Naive thymus-derived CD4-positive, alpha-beta T cell (primary cell): ENCODE results near the gene TRAF7. TPM values are rescaled to one million over a fixed set of nuclear protein-coding genes. Genes with fewer than 3 reads are reported as not detected.

Experiments
- ATAC-seq: fragments of 150-1000 bp; cut with Tn5 transposase; 2 replicates; pipeline ENCODE4 v1.10.0; 2021; ENCODE audit warnings: mild to moderate bottlenecking, moderate library complexity
- CTCF ChIA-PET: fragments of 350-600 bp; sonication (Branson Sonifier 250); formaldehyde crosslinking; loops from one replicate; lab custom pipeline; 2021; ENCODE audit warnings: antibody characterized with exemption; lab: Charles Lee
- POLR2A ChIA-PET: fragments of 350-600 bp; sonication (Branson Sonifier 250); formaldehyde crosslinking; loops from one replicate; lab custom pipeline; 2021; ENCODE audit warnings: antibody characterized with exemption, inconsistent platforms; lab: Charles Lee
- DNase-seq, 9 donors: peaks; one replicate each; pipeline versions ENCODE4 v3.0.0 to v3.0.0-alpha.2; 2020 to 2022; ENCODE audit warnings: mixed read lengths in 1 of 9
- H3K27ac ChIP-seq: one replicate; pipeline ENCODE4 v1.7.0; 2013; ENCODE audit warnings: mild to moderate bottlenecking, low read depth, low read length, moderate library complexity
- H3K27me3 ChIP-seq, 2 donors: one replicate each; pipeline ENCODE4 v1.7.0; 2013; ENCODE audit warnings: low read length in 2 of 2, mild to moderate bottlenecking in 2 of 2, moderate library complexity in 2 of 2; ENCODE audit not compliant: control insufficient read depth in 2 of 2, insufficient read depth in 2 of 2
- H3K36me3 ChIP-seq, 3 experiments: 1 replicate in 2 of 3; 2 replicates in 1 of 3; pipeline ENCODE4 v1.7.0; 2013; ENCODE audit warnings: low read length in 3 of 3, mild to moderate bottlenecking in 3 of 3, moderate library complexity in 1 of 3; ENCODE audit not compliant: insufficient read depth in 3 of 3, control insufficient read depth in 2 of 3
- H3K4me1 ChIP-seq, 2 donors: one replicate each; pipeline ENCODE4 v1.7.0; 2013; ENCODE audit warnings: low read length in 2 of 2, mild to moderate bottlenecking in 2 of 2, moderate library complexity in 1 of 2; ENCODE audit not compliant: control insufficient read depth in 2 of 2, insufficient read depth in 2 of 2
- H3K4me3 ChIP-seq: 2 replicates; pipeline ENCODE4 v1.7.0; 2013; ENCODE audit warnings: mild to moderate bottlenecking, low read length
- H3K9me3 ChIP-seq, 3 experiments: 1 replicate in 2 of 3; 2 replicates in 1 of 3; pipeline ENCODE4 v1.7.0; 2013; ENCODE audit warnings: low read length in 3 of 3; ENCODE audit not compliant: control insufficient read depth in 2 of 3
- H3K27ac Mint-ChIP-seq, 9 donors: one replicate each; pipeline ENCODE4 v1.8.0; 2020 to 2022; ENCODE audit warnings: mixed read lengths in 9 of 9, mild to moderate bottlenecking in 8 of 9, moderate library complexity in 5 of 9, inconsistent platforms in 2 of 9
- H3K27me3 Mint-ChIP-seq, 5 donors: one replicate each; pipeline ENCODE4 v1.8.0; 2021 to 2022; ENCODE audit warnings: mixed read lengths in 5 of 5, mild to moderate bottlenecking in 1 of 5
- H3K36me3 Mint-ChIP-seq, 5 donors: one replicate each; pipeline ENCODE4 v1.8.0; 2020 to 2022; ENCODE audit warnings: mixed read lengths in 5 of 5, mild to moderate bottlenecking in 3 of 5, inconsistent platforms in 1 of 5
- H3K4me1 Mint-ChIP-seq, 7 donors: one replicate each; pipeline ENCODE4 v1.8.0; 2020 to 2022; ENCODE audit warnings: mixed read lengths in 7 of 7, mild to moderate bottlenecking in 3 of 7, inconsistent platforms in 1 of 7
- H3K4me3 Mint-ChIP-seq, 10 donors: one replicate each; pipeline ENCODE4 v1.8.0; 2020 to 2022; ENCODE audit warnings: mild to moderate bottlenecking in 10 of 10, mixed read lengths in 10 of 10, moderate library complexity in 6 of 10, inconsistent platforms in 2 of 10
- H3K9me3 Mint-ChIP-seq, 11 donors: one replicate each; pipeline ENCODE4 v1.8.0; 2020 to 2022; ENCODE audit warnings: mixed read lengths in 11 of 11, mild to moderate bottlenecking in 4 of 11, inconsistent platforms in 1 of 11, moderate library complexity in 1 of 11
- intact Hi-C, 2 donors: fragments of 100-400 bp; cut with micrococcal nuclease; formaldehyde crosslinking; loops; one replicate each; pipeline ENCODE4 v1.15.1; 2023
- polyA plus RNA-seq, 2 donors: library from polyadenylated mRNA; unstranded; fragments of 300-500 nt; fragmentation: Illumina TruSeq; gene quantifications; one replicate each; pipeline ENCODE4 v1.2.3, GENCODE V29; 2021
- total RNA-seq, 6 experiments: library from RNA in 5 of 6; stranded (reverse) in 5 of 6; gene quantifications; 1 replicate in 5 of 6; 2 replicates in 1 of 6; pipeline ENCODE4 v1.2.3 and lab custom pipeline; 2021 to 2026

The TRAF7 gene
- total and polyA plus RNA-seq, 7 experiments from 2014 or later = 4.8 to 58.3 (median 34.8) TPM

DNA sequence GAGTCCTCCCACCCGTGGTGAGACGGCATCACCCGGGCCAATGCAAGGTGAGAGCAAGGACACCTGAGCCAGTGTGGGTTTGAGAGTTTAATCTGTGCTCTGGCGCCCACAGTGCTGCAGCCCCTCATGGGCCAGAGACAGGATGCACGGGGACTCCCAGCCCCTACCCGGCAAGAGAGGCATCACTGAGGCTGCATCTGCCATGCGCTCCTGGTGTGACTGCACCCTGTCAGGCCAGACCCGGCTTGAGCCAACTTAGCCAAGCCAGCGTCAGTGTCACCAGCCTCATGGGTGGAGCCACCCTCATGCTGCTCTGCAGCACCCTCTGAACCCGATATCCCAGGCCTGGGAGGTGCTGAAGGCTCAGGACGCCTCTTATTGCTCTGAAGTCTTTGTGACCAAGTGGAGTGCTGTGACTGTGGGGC, 56.4 kb downstream of the TRAF7 start:
- H3K9me3 Mint-ChIP-seq = peaks cover 0 to 1% (median 0%) of the 10 kb centered on the region in 11 donors
- H3K4me3 Mint-ChIP-seq = peak overlapping the region in 4 of 10 donors; percentile 25 to 51 (median 40)
- H3K27me3 Mint-ChIP-seq = no peaks in the 10 kb centered on the region
- DNase-seq (no peak), ATAC-seq (no peak)
- Histone ChIP-seq H3K4me1 (peaks cover 14 to 16% of the 10 kb centered on the region in 2 donors), H3K4me3 (no peak overlapping the region), H3K9me3 (no peaks in the 10 kb centered on the region), H3K27me3 (no peaks in the 10 kb centered on the region), H3K36me3 (peaks cover 0 to 34% (median 9%) of the 10 kb centered on the region in 3 experiments), H3K27ac (no peak overlapping the region)
- H3K27ac Mint-ChIP-seq = peak overlapping the region in 2 of 9 donors; percentile 12 to 28
- H3K36me3 Mint-ChIP-seq = peaks cover 0 to 7% (median 5%) of the 10 kb centered on the region in 5 donors
- peaks cover 11 to 31% (median 25%) of the 10 kb centered on the region in 7 donors for H3K4me1 Mint-ChIP-seq
- intact Hi-C loops = no loop called here
- CTCF ChIA-PET = no interaction called here
- POLR2A ChIA-PET = interaction anchor here (1.3 kb wide), 1 partner anchor 57 kb away, joined by 3 read pairs; the partner anchor contains the start of gene TRAF7

DNA sequence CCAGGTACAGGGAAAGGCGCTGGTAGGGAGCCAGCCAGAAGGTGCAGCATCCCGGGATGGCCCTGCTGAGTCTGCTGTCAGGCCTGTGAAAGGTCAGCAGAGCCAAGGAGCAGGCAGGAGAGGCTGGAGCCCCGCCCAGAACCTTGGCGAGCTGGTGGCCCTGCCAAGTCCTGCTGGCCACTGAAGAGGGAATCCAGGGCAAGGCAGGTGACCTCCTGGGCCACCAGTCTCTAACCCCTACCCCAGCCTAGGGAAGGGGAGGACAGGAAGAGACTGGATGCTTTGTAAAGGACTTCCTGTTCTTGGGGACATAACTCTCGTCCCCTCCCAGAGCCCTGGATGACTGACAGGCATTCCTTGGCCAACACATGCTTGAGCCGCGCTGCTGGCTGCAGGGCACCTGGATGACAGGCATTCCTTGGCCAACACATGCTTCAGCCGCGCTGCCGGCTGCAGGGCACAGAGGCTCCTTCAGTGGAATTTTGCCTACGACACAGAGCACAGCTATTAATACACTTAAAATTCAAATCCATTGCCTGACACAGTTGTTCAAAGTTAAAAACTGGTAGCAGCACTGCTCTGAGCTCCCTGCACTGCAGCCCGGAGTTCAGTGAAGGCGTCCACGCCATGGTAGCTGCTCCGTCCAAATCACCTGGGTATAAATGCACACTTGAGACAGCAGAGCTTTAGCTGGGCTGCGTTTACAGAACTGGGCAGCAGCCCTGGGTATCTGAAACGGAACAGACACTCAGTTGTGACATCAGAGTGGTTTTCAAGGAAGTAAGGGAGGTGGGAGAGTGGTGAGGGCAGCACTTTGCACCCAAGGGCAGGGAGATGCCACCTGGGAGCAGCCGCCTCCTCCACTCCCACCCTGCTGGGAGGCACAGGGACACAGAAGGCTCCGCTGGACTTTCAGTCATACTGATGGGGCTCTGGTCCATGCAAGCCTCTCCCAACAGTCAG, 57.1 kb downstream of the TRAF7 start:
- intact Hi-C loops = no loop called here
- ChIA-PET POLR2A (interaction anchor here (0.9 kb wide), 1 partner anchor 9 kb away, joined by 3 read pairs; no protein-coding TSS in a partner anchor), CTCF (no interaction called here)
- no peak overlapping the region for H3K27ac ChIP-seq
- peaks cover 0 to 1% (median 0%) of the 10 kb centered on the region in 11 donors for H3K9me3 Mint-ChIP-seq
- no peaks in the 10 kb centered on the region for H3K27me3 Mint-ChIP-seq
- peak overlapping the region; percentile 65 to 81 (median 76) for H3K4me3 Mint-ChIP-seq
- H3K9me3 ChIP-seq = no peaks in the 10 kb centered on the region
- DNase-seq (no peak), ATAC-seq (no peak)
- H3K4me1 Mint-ChIP-seq = peaks cover 11 to 24% (median 20%) of the 10 kb centered on the region in 7 donors
- H3K4me3 ChIP-seq = no peak overlapping the region
- H3K4me1 ChIP-seq = peaks cover 14 to 16% of the 10 kb centered on the region in 2 donors
- H3K36me3 Mint-ChIP-seq = peaks cover 0 to 4% (median 2%) of the 10 kb centered on the region in 5 donors
- H3K36me3 ChIP-seq = peaks cover 0 to 27% (median 6%) of the 10 kb centered on the region in 3 experiments
- H3K27ac Mint-ChIP-seq = peak overlapping the region in 5 of 9 donors; percentile 26 to 71 (median 67)
- no peaks in the 10 kb centered on the region for H3K27me3 ChIP-seq

DNA sequence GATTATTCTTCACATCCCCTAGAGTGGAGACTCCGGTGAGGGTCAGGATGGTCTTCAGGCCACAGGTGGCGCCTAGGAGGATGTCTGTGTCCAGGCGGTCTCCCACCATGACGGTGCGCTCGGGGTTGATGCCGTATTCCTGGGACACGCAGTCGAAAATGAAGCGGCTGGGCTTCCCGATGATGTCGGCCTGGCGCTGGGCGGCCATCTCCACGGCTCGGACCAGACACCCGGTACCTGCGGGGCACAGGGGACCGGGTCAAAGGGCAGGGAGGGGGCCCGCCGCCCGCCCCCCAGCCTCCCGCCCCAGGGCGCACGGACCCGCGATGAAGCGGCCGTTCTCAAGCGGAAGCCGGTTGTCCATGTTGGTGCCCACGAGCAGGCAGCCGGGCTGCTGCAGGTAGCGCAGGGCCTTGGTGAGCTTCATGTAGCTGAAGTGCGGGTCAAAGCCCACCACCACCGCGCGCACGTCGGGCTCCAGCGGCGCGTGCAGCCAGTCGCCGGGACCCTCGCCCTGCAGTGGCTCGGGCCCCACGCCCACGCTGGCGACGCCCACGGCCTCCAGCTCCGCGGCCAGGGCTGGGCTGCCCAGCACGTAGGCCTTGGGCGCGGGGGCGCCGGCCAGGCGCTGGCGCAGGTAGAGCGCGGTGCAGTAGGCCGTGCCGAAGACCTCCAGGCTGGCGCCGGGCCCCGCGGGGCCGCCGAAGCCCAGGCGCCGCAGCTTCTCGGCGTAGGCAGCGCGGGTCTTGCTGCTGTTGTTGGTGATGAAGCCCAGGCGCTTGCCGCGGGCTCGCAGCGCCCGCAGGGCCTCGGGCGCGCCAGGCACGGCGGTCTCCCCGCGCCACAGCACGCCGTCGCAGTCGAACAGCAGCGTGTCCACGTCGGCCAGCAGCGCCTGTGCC, 58.5 kb downstream of the TRAF7 start:
- peaks cover 0 to 12% (median 0%) of the 10 kb centered on the region in 3 experiments for H3K36me3 ChIP-seq
- H3K27me3 Mint-ChIP-seq = no peaks in the 10 kb centered on the region
- ChIA-PET CTCF (interaction anchor here (1.2 kb wide), 1 partner anchor 55 kb away, joined by 4 read pairs; no protein-coding TSS in a partner anchor), POLR2A (interaction anchor here (0.6 to 3.8 kb wide), 20 partner anchors 8 to 1498 kb away, joined by 3 to 50 read pairs (median 4); partner anchors contain the start of genes AMDHD2, ATP6V0C, E4F1 and ECI1)
- peak overlapping the region in 3 of 9 donors; percentile 68 to 79 (median 71) for H3K27ac Mint-ChIP-seq
- H3K27me3 ChIP-seq = no peaks in the 10 kb centered on the region
- H3K9me3 Mint-ChIP-seq = peaks cover 0 to 1% (median 0%) of the 10 kb centered on the region in 11 donors
- H3K36me3 Mint-ChIP-seq = no peaks in the 10 kb centered on the region
- H3K9me3 ChIP-seq = no peaks in the 10 kb centered on the region
- intact Hi-C loops = loop anchor here in 1 of 2 donors (2.0 kb wide), 2 partner anchors 55 to 249 kb away; partner anchors contain the start of genes RNPS1 and RPS2
- DNase-seq (peak in 1 of 9 donors; percentile 60), ATAC-seq (no peak)
- peak overlapping the region; percentile 65 to 88 (median 79) for H3K4me3 Mint-ChIP-seq
- H3K4me1 ChIP-seq = peaks cover 14 to 16% of the 10 kb centered on the region in 2 donors
- H3K4me3 ChIP-seq = peak overlapping the region; percentile 65
- peaks cover 11 to 21% (median 17%) of the 10 kb centered on the region in 7 donors for H3K4me1 Mint-ChIP-seq
- peak overlapping the region; percentile 73 for H3K27ac ChIP-seq

DNA sequence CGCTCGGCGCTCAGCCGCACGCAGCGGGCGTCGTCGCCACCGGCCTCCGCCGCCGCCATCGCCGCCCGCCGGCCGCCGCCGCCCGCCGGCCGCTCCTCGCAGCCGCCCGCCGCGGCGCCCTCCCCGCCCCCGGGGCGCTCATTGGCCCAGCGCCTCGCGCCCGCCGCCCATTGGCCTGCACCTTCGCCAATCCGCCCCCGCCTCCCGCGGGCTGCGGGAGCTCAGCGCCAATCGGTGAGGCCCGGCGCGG, 59.1 kb downstream of the TRAF7 start, which contains the start of gene PGP:
TSS of gene PGP (minus strand) at position 122 of the 250 bp plus-strand sequence. CDS start at position 59, 63 bp downstream.
- Histone ChIP-seq H3K36me3 (peaks cover 0 to 7% (median 0%) of the 10 kb centered on the region in 3 experiments), H3K27ac (peak within 1 kb of the TSS; percentile 85), H3K27me3 (no peaks in the 10 kb centered on the region), H3K4me1 (peaks cover 14 to 16% of the 10 kb centered on the region in 2 donors), H3K4me3 (peak within 1 kb of the TSS; percentile 90), H3K9me3 (no peaks in the 10 kb centered on the region)
- H3K27ac Mint-ChIP-seq = peak within 1 kb of the TSS; percentile 45 to 92 (median 88)
- peak; percentile 95 for ATAC-seq
- no peaks in the 10 kb centered on the region for H3K36me3 Mint-ChIP-seq
- peaks cover 11 to 21% (median 17%) of the 10 kb centered on the region in 7 donors for H3K4me1 Mint-ChIP-seq
- DNase-seq = no peak
- intact Hi-C loops = loop anchor here in 1 of 2 donors (2.0 kb wide), 2 partner anchors 54 to 250 kb away; partner anchors contain the start of genes RNPS1 and RPS2
- ChIA-PET CTCF (interaction anchor here (1.2 kb wide), 1 partner anchor 54 kb away, joined by 4 read pairs; no protein-coding TSS in a partner anchor), POLR2A (interaction anchor here (0.6 to 3.8 kb wide), 21 partner anchors 8 to 1498 kb away, joined by 3 to 50 read pairs (median 4); partner anchors contain the start of genes AMDHD2, ATP6V0C, E4F1 and ECI1)
- peaks cover 0 to 1% (median 0%) of the 10 kb centered on the region in 11 donors for H3K9me3 Mint-ChIP-seq
- H3K27me3 Mint-ChIP-seq = no peaks in the 10 kb centered on the region
- peak within 1 kb of the TSS; percentile 77 to 94 (median 88) for H3K4me3 Mint-ChIP-seq

DNA sequence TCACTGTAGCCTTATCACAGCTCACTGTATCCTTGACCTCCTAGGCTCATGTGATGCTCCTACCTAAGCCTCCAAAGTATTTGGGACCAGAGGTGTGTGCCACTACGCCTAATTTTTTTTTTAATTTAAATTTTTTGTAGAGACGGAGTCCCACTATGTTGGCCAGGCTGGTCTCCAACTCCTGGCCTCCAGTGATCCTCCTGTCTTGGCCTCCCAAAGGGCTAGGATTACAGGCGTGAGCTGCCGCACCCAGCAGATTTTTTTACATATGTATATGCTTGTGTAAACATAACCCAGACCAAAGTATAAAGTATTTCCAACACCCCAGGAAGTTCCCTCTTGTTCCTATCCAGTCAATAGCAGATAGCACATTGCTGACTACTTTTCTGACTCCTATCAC, 60.7 kb downstream of the TRAF7 start:
- Mint-ChIP-seq H3K9me3 (peaks cover 0 to 1% (median 0%) of the 10 kb centered on the region in 11 donors), H3K36me3 (no peaks in the 10 kb centered on the region), H3K27ac (peak overlapping the region in 2 of 9 donors; percentile 22 to 66), H3K4me1 (peaks cover 11 to 21% (median 17%) of the 10 kb centered on the region in 7 donors), H3K4me3 (peak overlapping the region; percentile 27 to 89 (median 52)), H3K27me3 (no peaks in the 10 kb centered on the region)
- ChIA-PET POLR2A (interaction anchor here (1.2 to 3.8 kb wide), 3 partner anchors 10 to 252 kb away, joined by 3 to 50 read pairs (median 5); partner anchors contain the start of genes MLST8 and RPS2), CTCF (interaction anchor here (1.3 kb wide), 1 partner anchor 22 kb away, joined by 3 read pairs; no protein-coding TSS in a partner anchor)
- H3K27ac ChIP-seq = no peak overlapping the region
- ATAC-seq (no peak), DNase-seq (no peak)
- peaks cover 14 to 16% of the 10 kb centered on the region in 2 donors for H3K4me1 ChIP-seq
- intact Hi-C loops = no loop called here
- H3K27me3 ChIP-seq = no peaks in the 10 kb centered on the region
- H3K36me3 ChIP-seq = no peaks in the 10 kb centered on the region
- H3K9me3 ChIP-seq = no peaks in the 10 kb centered on the region
- H3K4me3 ChIP-seq = no peak overlapping the region
